Measurements from ENCODE around the gene CCDC170. TPM values are rescaled to one million over a fixed set of nuclear protein-coding genes. Genes with fewer than 3 reads are reported as not detected.

The CCDC170 gene
- total and polyA plus RNA-seq, 2 of the 8 experiments (the other 6 are each of a cell fraction or from before 2014, with no cell fraction given), result 0.06 to 0.09 TPM

DNA sequence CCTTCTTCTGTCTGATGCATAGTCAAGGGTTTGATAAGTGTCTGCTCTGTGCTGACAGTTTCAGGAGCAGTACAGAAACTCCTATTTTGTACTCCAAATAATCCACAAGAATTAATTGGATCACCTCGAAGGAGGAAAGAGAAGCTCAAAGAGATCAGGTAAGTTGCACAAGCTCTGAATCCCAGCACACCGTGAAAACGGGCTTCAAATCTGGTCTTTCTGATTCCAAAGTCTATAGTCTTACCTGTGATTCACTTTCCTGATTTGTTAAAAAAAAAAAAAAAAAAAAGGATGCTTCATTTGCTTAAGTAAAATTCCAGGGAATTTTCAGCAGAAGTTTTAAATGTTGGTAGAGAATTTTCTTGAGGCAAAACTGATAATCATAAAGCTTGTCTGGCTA is 157.8 kb downstream of the CCDC170 start:
- Histone ChIP-seq H2AK5ac (ENCODE audit: low read depth, low read length) (no peak overlapping the region), H3K79me1 (ENCODE audit: low read depth, low read length) (no peaks in the 10 kb centered on the region), H4K8ac (ENCODE audit: extremely low read depth, insufficient read depth, low read length) (no peak overlapping the region), H3K9ac (replicated peaks in 1 of 4; ENCODE audit: extremely low read depth in 1 of 4, low read depth in 3 of 4, low read length in 3 of 4) (no peak overlapping the region), H4K5ac (ENCODE audit: insufficient read length, low read depth, low read length) (no peak overlapping the region), H3K4me1 (replicated peaks in 1 of 4; ENCODE audit: control insufficient read depth in 3 of 4, insufficient read depth in 4 of 4, low read length in 3 of 4) (peaks cover 0 to 4% (median 3%) of the 10 kb centered on the region in 4 experiments; a peak in 6 of 7 replicates), H2BK12ac (ENCODE audit: low read depth, low read length) (no peak overlapping the region), H3K14ac (ENCODE audit: insufficient read length) (no peak overlapping the region), H3K9me3 (ENCODE audit: insufficient read depth in 2 of 2, low read depth in 1 of 2, low read length in 1 of 2) (peaks cover 2 to 6% of the 10 kb centered on the region in 2 experiments; a peak in 2 of 4 replicates), H2BK5ac (ENCODE audit: low read depth, low read length) (no peak overlapping the region), H3K79me2 (ENCODE audit: control insufficient read depth in 1 of 2, insufficient read depth in 2 of 2, low read length in 2 of 2) (no peaks in the 10 kb centered on the region), H4K91ac (replicated peaks; ENCODE audit: insufficient read length, low read length) (no peak overlapping the region), H2BK15ac (ENCODE audit: low read length) (no peak overlapping the region), H3K23ac (ENCODE audit: insufficient read length) (no peak overlapping the region), H3K4me2 (ENCODE audit: insufficient read depth in 1 of 2, low read depth in 2 of 2, low read length in 2 of 2) (no peak overlapping the region), H2BK20ac (ENCODE audit: low read length) (no peak overlapping the region), H3K23me2 (ENCODE audit: low read depth, low read length) (no peaks in the 10 kb centered on the region), H4K20me1 (replicated peaks in 1 of 2; ENCODE audit: control insufficient read depth in 1 of 2, insufficient read depth in 2 of 2, low read length in 2 of 2) (no peaks in the 10 kb centered on the region), H3K36me3 (ENCODE audit: control insufficient read depth in 2 of 4, insufficient read depth in 4 of 4, low read length in 3 of 4) (no peaks in the 10 kb centered on the region), H3K4me3 (ENCODE audit: extremely low read depth in 1 of 4, insufficient read depth in 2 of 4, low read depth in 3 of 4, low read length in 4 of 4) (no peak overlapping the region), H3K4ac (replicated peaks; ENCODE audit: insufficient read length, low read depth, low read length) (no peak overlapping the region), H3K56ac (replicated peaks; ENCODE audit: insufficient read length, low read depth, low read length) (no peak overlapping the region), H2BK120ac (replicated peaks; ENCODE audit: low read depth, low read length) (no peak overlapping the region), H3K27me3 (replicated peaks in 1 of 4; ENCODE audit: control insufficient read depth in 3 of 4, extremely low read depth in 1 of 4, insufficient read depth in 3 of 4, low read length in 3 of 4) (no peaks in the 10 kb centered on the region), H2AFZ (ENCODE audit: low read length) (no peak overlapping the region), H3K27ac (ENCODE audit: low read depth, low read length) (no peak overlapping the region), H3K18ac (ENCODE audit: extremely low read depth, low read length) (no peak overlapping the region)
- 78% methylated on average over 3 of the region's 3 CpGs; no CpG with 5 or more reads in 1 of the 2 experiments for WGBS, 2 experiments (ENCODE audit: extremely low coverage in 1 of 2, insufficient coverage in 1 of 2, insufficient read length in 1 of 2, insufficient replicate concordance in 2 of 2, low coverage in 1 of 2, low lambda C conversion rate in 2 of 2, missing lambda C conversion rate in 1 of 2)
- CTCF ChIA-PET (ENCODE audit: partially characterized antibody), result interaction anchor here (0.8 to 2.9 kb wide), 4 partner anchors 9 to 211 kb away, joined by 3 to 12 read pairs (median 4); no protein-coding TSS in a partner anchor
- no peak for FAIRE-seq
- TF ChIP-seq KDM1A (IDR thresholded peaks at IDR 0.05; ENCODE audit: borderline replicate concordance, low read length) (no peak), CHD2 (IDR thresholded peaks at IDR 0.05; ENCODE audit: low read length) (no peak), SP2 (IDR thresholded peaks at IDR 0.05; ENCODE audit: low read length) (no peak), ASH2L (IDR thresholded peaks at IDR 0.05; ENCODE audit: low read length) (no peak), GTF2F1 (IDR thresholded peaks at IDR 0.05; ENCODE audit: borderline replicate concordance, low read depth, low read length) (no peak), BACH1 (IDR thresholded peaks at IDR 0.05; ENCODE audit: low read length) (no peak), MAFK (IDR thresholded peaks at IDR 0.05; ENCODE audit: low read depth, low read length) (no peak), RFX5 (IDR thresholded peaks at IDR 0.05; ENCODE audit: borderline replicate concordance, low read depth, low read length) (no peak), TEAD4 (IDR thresholded peaks at IDR 0.05; ENCODE audit: low read depth, low read length) (no peak), CBX5 (IDR thresholded peaks at IDR 0.05; ENCODE audit: low read depth, low read length) (no peak), POLR2AphosphoS5 (IDR thresholded peaks at IDR 0.05; ENCODE audit: low read depth, low read length) (no peak), TAF1 (IDR thresholded peaks at IDR 0.05; ENCODE audit: low read depth, low read length) (no peak)
- TF ChIP-seq, protein P1, sequence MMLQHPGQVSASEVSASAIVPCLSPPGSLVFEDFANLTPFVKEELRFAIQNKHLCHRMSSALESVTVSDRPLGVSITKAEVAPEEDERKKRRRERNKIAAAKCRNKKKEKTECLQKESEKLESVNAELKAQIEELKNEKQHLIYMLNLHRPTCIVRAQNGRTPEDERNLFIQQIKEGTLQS (IDR thresholded peaks at IDR 0.05; ENCODE audit: insufficient read depth, low read depth, low read length), result no peak
- POLR2A ChIA-PET (ENCODE audit: partially characterized antibody), result interaction anchor here (0.6 kb wide), 1 partner anchor 11 kb away, joined by 4 read pairs; no protein-coding TSS in a partner anchor
- no peak for DNase-seq (ENCODE audit: low read depth in 1 of 2, low spot score in 2 of 2)
